Measurements from ENCODE around the gene JARID2.

Gene JARID2

DNA sequence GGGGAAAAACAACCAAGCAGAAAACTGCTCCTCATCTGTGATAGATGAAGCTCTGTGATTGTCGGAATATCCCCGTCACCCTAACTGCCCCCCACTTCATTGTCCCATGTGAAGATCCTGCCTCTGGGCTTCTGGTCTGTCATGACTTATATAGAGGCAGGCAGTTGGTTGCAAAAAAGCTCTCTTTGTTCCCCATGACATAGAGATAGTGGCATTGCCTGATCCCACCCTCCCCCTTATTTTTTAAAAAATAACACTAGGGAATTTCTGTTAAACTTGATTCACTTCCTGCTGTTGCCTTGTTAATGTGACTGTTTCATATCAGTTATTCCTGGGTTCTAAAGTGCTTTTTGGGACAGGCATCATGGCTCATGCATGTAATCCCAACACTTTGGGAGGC, 203.1 kb downstream of the JARID2 start:
- DNase-seq, result no peak

DNA sequence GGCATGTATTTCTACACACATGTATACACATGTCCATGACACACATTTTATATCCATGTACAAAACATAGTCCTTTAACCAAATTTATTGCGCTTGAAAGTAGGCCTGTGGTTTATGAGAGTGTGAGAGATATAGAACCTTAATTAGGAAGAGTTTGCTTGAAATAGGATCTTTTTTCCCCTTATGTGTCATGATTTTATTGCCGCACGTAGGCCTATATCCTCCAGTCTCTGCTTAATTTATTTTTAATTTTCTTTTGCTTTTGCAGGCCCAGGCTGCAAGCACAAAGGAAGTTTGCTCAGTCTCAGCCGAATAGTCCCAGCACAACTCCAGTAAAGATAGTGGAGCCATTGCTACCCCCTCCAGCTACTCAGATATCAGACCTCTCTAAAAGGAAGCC, 205.9 kb downstream of the JARID2 start:
- no peak for DNase-seq

DNA sequence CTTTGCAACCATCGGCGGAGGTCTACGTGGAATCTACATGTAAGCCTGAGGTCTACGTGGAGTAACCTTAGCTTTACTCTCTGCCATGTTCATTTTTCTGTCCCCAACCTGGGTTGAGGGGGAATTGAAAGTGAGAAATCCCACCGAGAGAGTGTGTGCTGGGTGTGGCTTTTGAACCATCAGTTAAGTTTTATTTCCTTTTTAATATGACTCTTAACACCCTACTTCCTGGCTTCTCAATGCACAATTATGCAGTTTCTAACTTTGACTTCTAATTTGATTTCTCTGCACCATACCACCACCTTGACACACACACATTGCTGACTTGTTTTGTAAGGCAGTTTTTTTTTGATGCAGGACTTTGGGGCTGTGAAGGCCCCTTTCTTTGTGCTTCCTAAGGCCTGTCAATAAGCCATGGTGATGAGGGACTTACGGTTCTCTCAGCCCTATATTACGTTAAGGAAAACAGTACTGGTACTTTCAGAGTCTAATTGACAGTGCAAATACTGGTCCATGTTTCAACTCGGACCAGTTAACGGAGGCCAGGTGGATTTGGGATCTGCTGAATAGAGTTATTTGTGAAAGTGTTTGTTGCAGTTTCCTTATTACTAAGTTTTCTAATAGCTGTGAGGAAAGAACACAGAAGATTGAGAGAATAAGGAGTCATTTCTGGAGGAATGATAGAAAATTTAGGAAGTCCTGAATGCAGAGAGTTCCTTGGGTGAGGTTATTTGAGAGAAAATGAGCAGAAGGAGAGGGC, 206.5 kb downstream of the JARID2 start:
- DNase-seq, result no peak

DNA sequence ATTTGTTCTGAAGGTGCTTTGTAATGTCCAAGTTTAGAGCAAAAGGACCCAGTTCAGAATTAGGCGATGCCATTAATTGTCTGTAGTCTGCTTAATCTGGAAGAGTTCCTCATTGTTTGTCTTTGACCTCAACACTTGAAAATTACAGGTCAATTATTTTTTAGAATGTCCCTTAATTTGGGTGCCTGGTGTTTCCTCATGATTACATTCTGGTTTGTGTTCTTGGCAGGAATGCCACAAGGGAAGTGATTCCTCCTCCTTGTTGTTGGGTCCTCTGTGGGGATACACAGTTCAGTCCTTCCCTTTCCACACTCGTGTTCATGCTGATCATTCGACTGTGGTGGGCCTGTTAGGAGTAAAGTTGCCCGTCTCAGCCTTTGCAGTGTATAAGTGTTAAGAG, 207.3 kb downstream of the JARID2 start:
- no peak for DNase-seq

DNA sequence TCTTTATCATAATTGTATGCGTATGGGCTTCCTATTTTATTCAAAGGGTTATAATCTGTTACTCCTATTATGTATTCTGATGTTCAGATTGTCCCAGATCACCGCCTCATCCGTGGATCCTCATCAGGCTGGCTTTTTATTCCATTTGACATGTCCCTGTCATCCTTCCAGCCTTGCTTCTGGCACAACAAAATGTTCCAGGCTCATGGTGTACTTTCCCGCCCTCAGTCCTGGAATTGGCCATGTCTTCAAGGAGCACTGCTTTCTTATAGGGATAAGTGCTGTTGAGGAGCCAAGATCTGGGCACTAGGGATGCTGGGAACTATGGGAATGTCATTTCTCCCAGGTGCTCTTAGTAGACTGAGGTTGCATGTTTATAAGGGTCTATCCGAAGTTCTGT, 207.8 kb downstream of the JARID2 start:
- no peak for DNase-seq

DNA sequence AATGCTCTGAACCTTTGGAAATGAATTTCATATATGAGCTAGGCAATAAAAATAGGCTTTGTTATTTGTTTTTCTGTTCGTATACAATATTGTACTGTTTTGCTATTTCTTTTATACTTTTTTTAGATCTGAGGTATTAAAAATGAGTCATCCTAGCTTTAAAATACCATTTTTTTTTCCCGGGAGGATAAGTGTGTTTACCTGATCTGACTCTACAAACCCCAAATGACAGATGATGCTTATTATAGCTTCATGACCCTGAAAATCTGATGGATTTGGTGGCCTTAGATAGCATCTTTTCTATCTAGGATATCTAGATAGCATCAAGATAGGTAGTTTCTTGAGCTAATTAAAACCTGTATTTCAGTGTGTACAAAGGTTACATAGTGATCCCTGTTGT, 210.6 kb downstream of the JARID2 start:
- DNase-seq, result no peak

DNA sequence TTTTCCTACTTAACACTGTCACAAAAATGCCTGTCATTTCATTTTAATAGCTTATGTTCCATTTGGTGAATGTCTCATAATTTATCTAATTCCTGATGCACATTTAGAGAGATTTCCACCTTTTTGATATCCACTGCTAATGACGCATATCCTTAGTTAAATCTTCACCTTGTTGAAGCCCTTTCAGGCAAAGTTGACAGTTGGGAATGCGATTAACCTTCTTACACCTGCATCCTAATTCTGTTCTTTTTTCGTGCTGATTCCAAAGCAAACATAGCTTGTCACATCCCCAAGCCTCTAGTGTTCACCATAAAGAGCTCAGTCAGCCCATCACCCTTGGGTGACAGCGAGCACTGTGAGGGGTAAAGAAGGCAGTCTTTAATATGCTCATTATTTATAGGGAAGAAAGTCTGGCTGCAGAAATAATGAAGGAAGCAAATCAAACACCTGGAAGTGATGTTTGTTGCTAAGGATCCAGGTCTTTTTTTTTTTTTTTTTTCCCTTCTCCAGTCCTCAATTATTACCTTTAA, 211.3 kb downstream of the JARID2 start:
- DNase-seq, result no peak

DNA sequence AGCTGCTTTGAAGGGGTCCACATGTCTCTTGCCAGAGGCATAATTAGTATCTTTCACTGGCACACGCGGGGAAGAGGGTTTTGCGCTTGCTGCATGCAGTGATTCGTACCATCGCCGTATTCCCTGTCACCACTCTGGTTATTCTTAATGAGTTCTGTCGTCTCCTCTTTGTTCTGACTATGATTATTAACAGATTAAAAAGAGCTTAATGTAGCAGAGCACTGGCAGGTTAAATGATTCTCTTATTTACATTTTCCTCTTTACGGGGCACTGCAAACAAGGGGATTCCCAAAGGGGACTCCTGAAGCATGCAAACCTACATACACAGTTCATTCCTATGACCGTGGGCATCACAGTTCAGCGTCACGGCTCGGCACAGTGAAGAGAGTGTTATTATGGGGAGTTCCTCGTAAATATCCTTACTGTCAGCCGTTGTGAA, 212.2 kb downstream of the JARID2 start:
- no peak for DNase-seq

DNA sequence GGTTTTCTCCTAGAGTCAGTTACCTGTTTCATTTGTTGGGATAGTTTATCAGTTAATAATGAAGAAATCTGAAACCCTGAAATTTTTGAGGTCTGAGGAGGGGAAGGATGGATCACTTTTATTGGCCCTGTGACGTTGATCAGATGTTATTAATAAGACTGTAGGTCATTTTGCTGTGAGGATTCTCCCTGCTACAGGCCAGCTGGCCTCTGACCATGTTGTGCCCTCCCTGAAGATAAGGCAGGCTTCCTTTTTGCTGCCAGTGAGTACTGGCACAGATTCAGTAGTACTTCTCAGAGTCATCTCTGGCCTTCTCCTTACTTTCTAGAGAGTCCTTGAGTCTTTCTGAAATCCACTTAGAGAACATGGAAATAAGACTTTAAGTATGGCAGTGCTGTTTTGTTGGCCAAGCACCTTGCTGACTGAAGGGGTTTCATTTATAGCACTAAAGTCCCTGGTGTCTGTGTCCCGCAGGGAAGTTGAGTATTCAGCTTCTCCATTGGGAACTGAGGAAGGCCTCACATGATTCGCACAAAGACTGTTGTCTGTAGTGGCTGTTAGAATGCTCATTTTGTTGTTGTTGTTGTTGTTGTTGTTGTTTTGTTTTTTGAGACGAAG, 214.3 kb downstream of the JARID2 start:
- no peak for DNase-seq

DNA sequence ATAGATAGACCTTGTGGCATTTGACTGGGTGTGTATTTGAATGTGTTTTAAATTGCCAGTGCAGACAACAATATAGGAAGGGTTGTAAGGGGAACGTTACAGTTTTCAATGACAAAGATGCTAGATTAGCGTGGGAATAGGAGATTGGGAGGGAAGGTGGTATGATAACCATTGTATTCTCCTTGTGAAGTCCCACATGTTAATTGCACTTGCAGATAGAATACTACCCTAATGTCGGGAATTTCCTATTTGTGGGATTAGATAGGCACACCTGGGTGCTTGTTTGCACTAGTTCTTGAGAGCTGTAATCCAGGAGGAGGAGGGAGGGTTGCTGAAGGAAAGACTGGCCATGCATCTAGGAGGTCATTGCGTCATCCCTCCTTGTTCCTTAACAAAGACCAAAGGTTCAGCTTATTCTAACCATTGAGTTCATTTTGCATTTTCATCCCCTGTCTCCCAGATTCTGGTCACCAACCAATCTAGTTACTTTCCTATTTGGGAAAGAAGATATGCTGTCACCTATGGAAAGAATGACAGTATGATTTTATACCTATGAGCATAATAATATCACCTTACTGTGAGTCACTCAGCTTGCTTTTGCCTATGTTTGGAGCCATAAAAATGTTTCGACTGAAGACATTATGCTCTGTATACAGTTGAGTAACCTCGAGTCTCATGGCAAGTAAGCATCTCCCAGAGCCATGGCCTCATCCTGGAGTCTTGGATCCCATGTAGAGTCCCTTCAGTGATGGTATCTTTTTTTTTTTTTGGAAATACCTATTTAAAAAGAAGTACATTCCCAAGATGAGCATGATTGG, 215.5 kb downstream of the JARID2 start:
- no peak for DNase-seq

DNA sequence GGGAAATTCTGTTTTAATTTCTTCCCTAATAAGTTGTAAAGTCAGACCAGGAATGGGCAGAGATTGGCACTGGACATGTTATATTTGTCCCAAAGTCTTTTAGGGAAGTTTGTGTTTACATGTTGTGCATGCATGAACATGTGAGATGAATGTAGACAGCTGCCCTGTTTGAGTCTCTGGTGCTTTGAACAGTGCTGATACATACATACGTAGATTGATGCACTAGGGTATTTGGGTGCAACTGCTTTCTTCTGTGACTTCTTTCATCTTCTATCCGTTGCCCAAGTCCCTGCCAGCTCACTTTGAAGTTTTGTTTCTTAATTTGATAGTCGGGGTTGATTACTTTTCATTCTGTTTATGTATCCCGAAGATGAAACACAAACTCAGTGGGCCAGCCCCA, 216.4 kb downstream of the JARID2 start:
- no peak for DNase-seq

DNA sequence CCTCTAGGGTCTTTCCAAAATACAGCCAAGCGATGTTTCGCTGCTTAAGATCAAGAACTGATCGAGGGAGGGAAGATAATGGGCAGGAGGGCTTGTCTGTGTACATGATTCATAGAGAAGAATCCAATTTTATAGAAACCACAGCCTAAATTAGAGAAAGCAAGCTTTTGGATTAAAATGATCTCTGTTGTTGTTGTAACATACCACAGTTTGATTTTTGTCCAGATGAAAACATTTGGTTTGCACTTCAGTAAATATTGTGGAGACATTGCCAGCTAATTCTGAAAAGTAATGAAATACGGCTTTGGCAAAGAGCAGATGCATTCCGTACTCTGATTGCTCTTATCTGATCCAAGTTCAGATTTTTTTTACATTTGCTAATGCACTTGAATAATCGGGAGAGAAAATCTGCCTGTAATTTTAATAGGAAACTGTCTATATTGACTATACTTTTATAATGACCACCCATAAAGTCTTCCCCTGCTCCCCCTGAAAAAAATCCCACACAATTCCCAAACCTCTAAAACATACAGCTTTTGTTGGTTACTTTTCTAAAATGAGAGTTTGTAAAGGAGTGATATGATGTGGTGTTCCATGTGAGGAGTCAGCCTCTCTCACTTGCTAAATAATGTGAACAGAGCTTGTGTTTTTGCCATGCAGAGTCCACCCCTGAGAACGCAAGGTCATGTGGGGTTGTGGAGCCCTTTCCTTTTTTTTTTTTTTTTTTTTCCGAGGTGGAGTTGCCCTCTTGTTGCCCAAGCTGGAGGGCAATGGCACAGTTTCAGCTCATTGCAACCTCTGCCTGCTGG, 217.1 kb downstream of the JARID2 start:
- DNase-seq, result no peak

DNA sequence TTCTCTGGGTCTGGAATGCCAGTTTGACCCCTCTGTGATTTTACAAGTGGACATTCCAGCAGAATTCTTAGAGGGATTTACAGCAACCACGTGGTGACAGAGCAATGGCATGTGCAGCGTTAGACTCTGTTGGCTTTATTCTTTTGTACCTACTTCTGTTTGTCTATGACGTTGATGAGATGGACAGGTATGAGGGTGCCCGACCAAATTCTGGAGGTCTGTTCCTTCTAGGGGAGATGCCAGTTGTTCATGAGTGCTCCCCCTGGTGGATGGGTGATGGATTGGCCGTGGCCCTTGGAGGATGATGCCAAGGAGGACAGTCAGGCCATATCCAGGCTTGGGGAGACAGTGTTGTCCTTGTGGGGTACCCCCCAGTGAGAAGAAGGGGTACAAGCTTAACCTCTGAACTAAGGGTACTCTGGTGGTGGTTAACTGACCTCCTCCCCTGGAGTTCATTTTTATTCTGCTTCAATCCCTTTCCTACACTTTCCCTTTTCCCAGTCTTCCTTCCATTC, 218.4 kb downstream of the JARID2 start:
- no peak for DNase-seq

DNA sequence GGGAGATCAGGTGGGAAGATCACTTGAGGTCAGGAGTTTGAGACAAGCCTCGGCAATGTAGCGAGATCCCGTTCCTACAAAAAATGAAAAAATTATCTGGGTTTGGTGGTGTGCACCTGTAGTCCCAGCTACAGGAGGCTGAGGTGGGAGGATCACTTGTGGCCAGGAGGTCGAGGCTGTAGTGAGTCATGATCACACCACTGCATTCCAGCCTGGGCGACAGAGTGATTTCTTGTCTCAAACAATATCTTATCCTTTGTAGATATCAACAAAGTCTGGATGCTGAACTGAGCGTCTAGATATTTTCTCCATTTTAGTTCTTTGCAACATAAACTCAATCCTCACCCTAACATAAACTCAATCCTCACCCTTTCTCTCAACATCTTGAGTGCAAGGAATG, 219.3 kb downstream of the JARID2 start:
- no peak for DNase-seq

DNA sequence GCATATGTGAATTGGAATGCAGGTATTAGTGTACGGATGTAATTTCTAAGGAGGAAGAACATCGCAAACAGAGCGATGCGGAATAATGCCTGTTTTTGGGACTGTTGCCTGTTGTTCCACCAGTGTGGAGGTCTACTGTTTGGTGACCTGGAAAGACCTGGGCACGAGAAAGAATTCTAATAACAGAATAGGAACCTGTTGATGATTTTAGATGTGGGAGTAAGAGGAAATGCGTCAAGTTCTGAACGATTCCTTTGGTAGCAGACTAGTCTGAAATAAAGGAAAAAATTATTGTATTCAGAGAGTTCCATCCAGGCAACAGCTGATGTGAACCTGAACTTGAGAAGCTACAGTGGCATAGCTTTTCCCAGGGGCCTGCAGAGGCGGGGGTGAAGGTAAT, 224.9 kb downstream of the JARID2 start:
- no peak for DNase-seq

DNA sequence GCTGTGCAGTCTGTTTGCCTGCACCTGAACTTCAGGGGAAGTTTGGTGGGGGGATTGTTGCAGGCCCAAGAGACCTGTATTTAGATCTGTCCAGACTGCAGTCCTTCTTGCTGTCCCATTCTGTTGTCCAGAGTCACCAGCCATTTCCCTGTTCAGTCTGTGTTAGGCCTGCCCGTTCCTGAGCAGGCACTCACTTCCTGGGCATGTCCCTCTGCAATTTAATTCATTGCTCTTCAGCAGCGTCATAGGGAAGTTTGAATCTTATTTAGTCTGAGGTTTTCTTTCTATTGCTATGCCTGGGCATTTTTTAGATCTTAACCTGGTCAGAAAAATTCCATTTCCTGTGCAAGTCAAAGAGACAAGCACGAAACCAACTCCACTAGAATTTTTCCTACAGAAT, 226.8 kb downstream of the JARID2 start:
- DNase-seq, result no peak

DNA sequence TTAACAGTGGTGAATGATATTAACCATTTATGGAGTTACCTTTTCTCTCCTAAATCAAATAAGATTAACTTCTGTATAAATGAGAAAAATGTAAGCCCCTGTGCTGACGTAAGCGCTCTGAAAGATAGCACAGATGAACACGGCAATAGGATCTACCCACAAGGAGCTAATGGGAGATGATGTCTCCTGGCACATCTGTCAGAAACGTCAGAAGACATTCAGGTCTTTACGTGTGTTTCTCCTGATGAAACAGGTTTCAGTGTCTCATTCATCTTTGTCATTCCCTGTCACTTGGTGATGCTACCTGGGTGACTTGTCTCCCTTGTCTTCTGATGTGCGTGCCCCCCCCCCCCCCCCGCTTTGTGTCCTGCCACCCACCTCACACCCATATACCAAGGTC, 227.3 kb downstream of the JARID2 start:
- no peak for DNase-seq

DNA sequence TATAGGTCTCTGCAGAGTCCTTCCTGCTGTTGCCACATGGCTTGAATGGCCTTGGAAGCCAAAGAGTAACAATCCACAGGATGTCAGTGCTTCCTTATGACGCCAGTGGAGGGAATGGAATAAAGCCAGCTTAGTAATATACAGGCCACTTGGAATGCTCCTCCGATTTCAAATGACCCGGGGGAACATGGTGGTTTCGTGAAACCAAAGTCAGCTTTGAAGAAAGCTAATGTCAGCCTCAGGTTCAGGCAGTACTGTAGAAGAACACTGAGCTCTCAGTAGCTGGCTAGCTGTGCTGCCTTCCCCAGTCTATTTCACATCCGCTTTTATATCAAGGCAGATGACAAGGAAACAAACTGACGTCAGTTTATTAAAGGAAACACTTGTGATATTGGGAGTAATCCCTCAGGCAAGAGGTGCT, 227.9 kb downstream of the JARID2 start:
- DNase-seq, result no peak

DNA sequence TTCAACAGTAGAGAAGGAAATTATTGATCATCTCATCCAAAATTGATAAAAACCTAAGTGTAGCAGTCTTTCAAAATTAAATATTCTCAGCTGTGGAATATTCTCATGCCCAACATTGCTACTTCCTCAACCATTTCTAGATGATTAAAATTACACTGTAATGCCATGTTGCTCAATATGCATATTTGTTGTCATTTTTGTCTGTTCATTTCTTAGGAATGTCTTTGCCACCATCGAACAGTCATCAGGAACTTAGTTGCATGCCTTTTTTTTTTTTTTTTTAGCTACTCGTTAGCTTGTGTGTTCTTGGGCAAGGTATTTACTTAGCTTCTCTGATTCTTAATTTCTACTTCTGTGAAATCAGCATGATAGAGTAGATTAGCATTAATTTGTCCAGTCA, 228.3 kb downstream of the JARID2 start:
- DNase-seq, result no peak

DNA sequence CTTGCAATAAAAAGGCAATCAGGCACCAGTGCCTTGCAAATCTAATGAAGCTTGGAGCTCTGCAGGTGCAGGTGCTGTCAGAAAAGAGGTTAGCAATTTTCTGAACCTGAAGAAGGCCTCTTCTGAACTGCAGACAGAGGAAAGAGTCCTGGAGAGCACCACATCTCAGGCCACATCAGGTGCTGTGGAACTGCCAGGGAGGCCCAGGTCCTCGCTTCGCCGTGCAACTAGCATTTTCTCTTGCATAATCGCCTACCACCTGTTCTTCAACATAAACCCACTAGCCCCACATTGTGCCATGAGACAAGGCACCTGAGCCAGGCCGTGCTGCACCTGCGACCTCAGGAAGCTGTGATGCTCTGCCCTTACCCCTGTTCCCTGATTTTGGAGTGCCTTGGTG, 229.4 kb downstream of the JARID2 start:
- peak; percentile 82 for DNase-seq

DNA sequence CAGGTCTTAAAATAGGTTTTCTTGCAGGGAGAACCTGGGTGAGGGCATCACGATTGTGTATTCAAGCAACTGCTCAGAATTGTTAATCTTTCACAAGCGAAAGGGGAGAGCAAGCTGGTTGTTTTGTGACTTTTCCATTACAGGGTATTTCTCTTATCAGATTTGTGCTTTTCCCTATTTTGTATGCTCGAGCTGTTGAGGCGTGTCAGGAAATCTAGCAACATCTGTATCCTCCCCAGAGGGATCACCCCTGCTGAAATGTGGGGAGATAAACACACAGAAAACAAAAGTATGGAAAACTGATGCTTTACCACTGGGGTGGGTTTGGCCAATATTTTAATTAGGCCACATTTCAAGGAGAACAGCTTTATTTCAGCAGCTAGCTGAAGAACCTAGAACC, 230.0 kb downstream of the JARID2 start:
- DNase-seq, result no peak

DNA sequence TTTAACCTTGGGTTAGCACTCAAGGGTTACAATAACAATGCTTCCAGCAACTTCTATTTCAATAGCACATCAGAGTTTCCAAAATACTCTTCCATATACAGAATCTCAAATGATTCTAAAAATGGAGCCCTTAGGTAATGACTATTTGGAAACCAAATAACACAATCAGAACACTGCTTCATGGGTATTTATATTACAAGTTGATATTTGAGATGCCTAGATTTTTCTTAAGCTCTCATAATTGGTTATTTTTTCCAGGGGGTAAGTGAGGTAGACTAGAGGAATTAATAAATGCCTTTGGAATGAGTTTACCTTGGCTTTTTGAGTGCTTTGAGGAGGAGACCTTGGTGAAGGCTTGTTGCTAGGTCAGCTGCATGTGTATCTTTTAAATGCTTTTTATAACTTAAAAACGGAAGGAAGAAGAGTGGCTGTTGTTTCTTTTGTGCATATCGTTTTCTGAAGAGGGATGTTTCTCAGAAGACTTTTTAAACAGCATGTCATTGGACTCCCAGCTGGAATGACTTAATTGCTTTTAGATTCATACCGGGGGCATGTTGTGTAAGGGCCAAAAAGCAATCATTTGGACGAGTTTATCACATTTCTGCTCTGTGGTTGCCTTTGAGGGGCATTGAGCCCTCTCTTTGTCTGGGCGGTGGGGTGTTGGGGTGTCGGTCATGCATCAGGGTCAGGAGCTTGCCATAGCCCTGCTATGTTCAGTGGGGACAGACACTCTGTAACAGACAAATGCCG, 230.9 kb downstream of the JARID2 start:
- DNase-seq, result no peak

Data from NCI-H774 (cell line).